ENCODE data around the gene UBASH3A.
"Not testable (repeated sequence)": the region's sequence is repeated elsewhere in the genome, so short reads cannot be mapped to it uniquely, and the experiment has no call there.

Gene UBASH3A

DNA sequence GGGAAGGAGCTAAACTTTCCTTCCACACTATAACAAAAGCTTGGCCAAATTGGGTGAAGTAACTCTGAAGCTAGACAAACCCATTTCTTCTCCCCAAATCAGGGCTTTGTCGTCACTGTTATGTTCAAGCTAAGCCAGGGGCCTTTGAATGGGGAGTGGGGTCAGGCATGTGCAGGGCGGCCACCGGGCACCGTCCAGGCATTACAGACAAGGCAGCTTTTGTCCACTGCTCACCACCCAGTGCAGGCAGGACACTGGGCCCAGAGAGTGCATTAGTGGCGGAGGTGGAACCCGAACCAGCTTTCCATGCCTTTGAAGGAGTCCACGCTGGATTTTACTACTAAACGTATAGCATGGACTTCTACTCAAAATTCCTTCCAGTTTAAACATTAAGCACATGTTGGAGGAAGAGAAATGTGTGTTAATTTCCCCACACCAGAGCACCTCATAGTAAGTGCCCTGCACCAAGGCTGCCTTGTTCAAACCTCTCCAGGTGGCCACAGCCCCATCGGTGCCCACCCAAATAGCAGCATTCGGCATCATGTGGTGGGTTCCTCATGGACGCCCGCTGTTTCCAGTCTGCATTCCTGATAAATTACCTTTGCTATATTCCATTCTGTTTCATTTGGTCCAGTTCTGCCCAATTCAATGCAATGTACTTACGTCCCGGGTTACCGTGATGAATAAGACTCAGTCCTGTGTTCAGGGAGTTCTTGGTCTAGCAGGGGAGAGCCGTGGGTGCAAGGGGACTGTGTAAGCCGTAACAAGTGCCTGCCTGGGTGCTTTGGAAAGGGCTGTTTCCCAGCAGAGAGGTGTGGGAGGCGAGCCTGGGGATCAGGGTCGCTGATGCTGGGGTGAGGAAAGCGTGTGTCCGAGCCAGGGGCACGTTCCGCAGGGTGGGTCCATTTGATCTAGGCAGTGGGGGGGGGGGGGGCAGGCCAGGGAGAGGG, 1.6 kb downstream of the UBASH3A start:
- in situ Hi-C loops (cut with MboI; ENCODE audit: low sequenced_read_pairs, unreplicated experiment) = no loop called here

GRCh38 chr21:42406201-42406621, 2.5 kb downstream of the UBASH3A start:
- in situ Hi-C loops (cut with MboI; ENCODE audit: low sequenced_read_pairs, unreplicated experiment) = no loop called here
- DNase-seq (ENCODE audit: low spot score) = no peak
- TF ChIP-seq CTCF (IDR thresholded peaks at IDR 0.05; ENCODE audit: borderline replicate concordance, control extremely low read depth, extremely low read depth, insufficient read depth, missing control alignments) = no peak

More for the DNA sequence above, 1.6 kb downstream of the UBASH3A start:
- DNase-seq (ENCODE audit: low spot score) = no peak
- no peak for TF ChIP-seq CTCF (IDR thresholded peaks at IDR 0.05; ENCODE audit: borderline replicate concordance, control extremely low read depth, extremely low read depth, insufficient read depth, missing control alignments)

- no peak for TF ChIP-seq CTCF (IDR thresholded peaks at IDR 0.05; ENCODE audit: borderline replicate concordance, control extremely low read depth, extremely low read depth, insufficient read depth, missing control alignments)
- DNase-seq (ENCODE audit: low spot score) = no peak
- in situ Hi-C loops (cut with MboI; ENCODE audit: low sequenced_read_pairs, unreplicated experiment) = no loop called here
These were observed 3.2 kb downstream of the UBASH3A start for GRCh38 chr21:42406866-42407265.

GRCh38 chr21:42407476-42407875, 3.8 kb downstream of the UBASH3A start:
- in situ Hi-C loops (cut with MboI; ENCODE audit: low sequenced_read_pairs, unreplicated experiment) = no loop called here
- DNase-seq (ENCODE audit: low spot score) = no peak
- TF ChIP-seq CTCF (IDR thresholded peaks at IDR 0.05; ENCODE audit: borderline replicate concordance, control extremely low read depth, extremely low read depth, insufficient read depth, missing control alignments) = no peak

GRCh38 chr21:42408718-42409117, 5.0 kb downstream of the UBASH3A start:
- in situ Hi-C loops (cut with MboI; ENCODE audit: low sequenced_read_pairs, unreplicated experiment); DNase-seq (ENCODE audit: low spot score): not testable (repeated sequence)

- in situ Hi-C loops (cut with MboI; ENCODE audit: low sequenced_read_pairs, unreplicated experiment) = no loop called here
- TF ChIP-seq CTCF (IDR thresholded peaks at IDR 0.05; ENCODE audit: borderline replicate concordance, control extremely low read depth, extremely low read depth, insufficient read depth, missing control alignments) = no peak
- no peak for DNase-seq (ENCODE audit: low spot score)
These were observed 5.7 kb downstream of the UBASH3A start for GRCh38 chr21:42409366-42409765.

GRCh38 chr21:42411197-42411869, 7.6 kb downstream of the UBASH3A start:
- in situ Hi-C loops (cut with MboI; ENCODE audit: low sequenced_read_pairs, unreplicated experiment) = no loop called here
- no peak for DNase-seq (ENCODE audit: low spot score)
- no peak for TF ChIP-seq CTCF (IDR thresholded peaks at IDR 0.05; ENCODE audit: borderline replicate concordance, control extremely low read depth, extremely low read depth, insufficient read depth, missing control alignments)

All from GM13976 (cell line).